Transverse colon (tissue), 4 donors: Measurements from ENCODE around the gene CCDC83.

ENCODE experiments used
- POLR2AphosphoS5 ChIP-seq, 3 donors: sonication (generic); formaldehyde crosslinking; IDR thresholded peaks; one replicate each; pipeline ENCODE4 v1.6.1; 2016; ENCODE audit warnings: antibody characterized with exemption in 3 of 3
- TF ChIP-seq, protein P1 (sequence below), 5 experiments: fragments of 200-600 bp in 3 of 5; fragments of 450-650 bp in 2 of 5; sonication (generic) in 3 of 5; IDR thresholded peaks; 1 replicate in 2 of 5; 2 replicates in 3 of 5; pipeline ENCODE4 v1.5.1; 2016 to 2017; ENCODE audit warnings: antibody characterized with exemption in 5 of 5, inconsistent platforms in 3 of 5, mild to moderate bottlenecking in 2 of 5, moderate library complexity in 1 of 5

- TF ChIP-seq, protein P1, sequence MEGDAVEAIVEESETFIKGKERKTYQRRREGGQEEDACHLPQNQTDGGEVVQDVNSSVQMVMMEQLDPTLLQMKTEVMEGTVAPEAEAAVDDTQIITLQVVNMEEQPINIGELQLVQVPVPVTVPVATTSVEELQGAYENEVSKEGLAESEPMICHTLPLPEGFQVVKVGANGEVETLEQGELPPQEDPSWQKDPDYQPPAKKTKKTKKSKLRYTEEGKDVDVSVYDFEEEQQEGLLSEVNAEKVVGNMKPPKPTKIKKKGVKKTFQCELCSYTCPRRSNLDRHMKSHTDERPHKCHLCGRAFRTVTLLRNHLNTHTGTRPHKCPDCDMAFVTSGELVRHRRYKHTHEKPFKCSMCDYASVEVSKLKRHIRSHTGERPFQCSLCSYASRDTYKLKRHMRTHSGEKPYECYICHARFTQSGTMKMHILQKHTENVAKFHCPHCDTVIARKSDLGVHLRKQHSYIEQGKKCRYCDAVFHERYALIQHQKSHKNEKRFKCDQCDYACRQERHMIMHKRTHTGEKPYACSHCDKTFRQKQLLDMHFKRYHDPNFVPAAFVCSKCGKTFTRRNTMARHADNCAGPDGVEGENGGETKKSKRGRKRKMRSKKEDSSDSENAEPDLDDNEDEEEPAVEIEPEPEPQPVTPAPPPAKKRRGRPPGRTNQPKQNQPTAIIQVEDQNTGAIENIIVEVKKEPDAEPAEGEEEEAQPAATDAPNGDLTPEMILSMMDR (IDR thresholded peaks at IDR 0.05): no peak
- no peak for TF ChIP-seq POLR2AphosphoS5 (IDR thresholded peaks at IDR 0.05)
These were observed 48.2 kb downstream of the CCDC83 start for GRCh38 chr11:85903406-85903805.
